SK-N-SH (cell line): Measurements from ENCODE around the gene PLS3.

Source experiments
- CTCF ChIP-seq: fragments of 200-600 bp; sonication (generic); IDR thresholded peaks from 2 replicates; pipeline ENCODE4 v1.6.1; 2017; ENCODE audit warnings: antibody characterized with exemption, mild to moderate bottlenecking, moderate library complexity
- FOXJ3 ChIP-seq: sonication (generic); formaldehyde crosslinking; IDR thresholded peaks from 2 replicates; pipeline ENCODE4 v1.5.1; 2020; ENCODE audit warnings: mild to moderate bottlenecking, missing genetic modification reagents
- MAX ChIP-seq: IDR thresholded peaks from 2 replicates; pipeline ENCODE4 v1.4.0; 2012; ENCODE audit warnings: low read depth

GRCh38 chrX:115588179-115588578 is 27.2 kb downstream of the PLS3 start:
- TF ChIP-seq CTCF (no peak), FOXJ3 (CRISPR knock-in tag) (no peak), MAX (no peak)
